GM12878 (cell line): ENCODE measurements around the gene SLCO2B1. TPM values are rescaled to one million over a fixed set of nuclear protein-coding genes. Genes with fewer than 3 reads are reported as not detected.

Source experiments
- ATAC-seq: fragments of 200-7000 bp; cut with Tn5 transposase; 3 replicates; pipeline ENCODE4 v1.9.1; 2020; ENCODE audit warnings: mild to moderate bottlenecking, moderate library complexity
- BruUV-seq: library from RNA; stranded (reverse); fragments of 400-500 nt; replicated peaks from 2 replicates; lab custom pipeline; 2021; lab: Mats Ljungman, UMichigan
- CTCF ChIA-PET: fragments of 300-600 bp; sonication (Branson Sonifier 250); formaldehyde crosslinking; extraction: SDS; loops from one replicate; lab custom pipeline; 2021; ENCODE audit warnings: inconsistent platforms; lab: Yijun Ruan, JAX
- POLR2A ChIA-PET: fragments of 350-600 bp; formaldehyde crosslinking; extraction: SDS; loops from one replicate; lab custom pipeline; 2021; ENCODE audit warnings: inconsistent platforms; lab: Charles Lee
- RAD21 ChIA-PET: fragments of 300-600 bp; sonication (Branson Sonifier 250); formaldehyde crosslinking; loops from one replicate; lab custom pipeline; 2023; ENCODE audit warnings: antibody characterized with exemption; ENCODE audit not compliant: unreplicated experiment; lab: Charles Lee
- SMC1A ChIA-PET: fragments of 300-600 bp; sonication (Branson Sonifier 250); formaldehyde crosslinking; loops from one replicate; lab custom pipeline; 2023; ENCODE audit not compliant: unreplicated experiment, uncharacterized antibody; lab: Charles Lee
- DNase-seq: peaks from one replicate; pipeline ENCODE4 v3.0.0-alpha.2; 2011; ENCODE audit warnings: low read depth, low spot score
- FAIRE-seq: peaks from 3 replicates; lab custom pipeline; 2011; peaks lifted over from hg19 to GRCh38; lab: Jason Lieb, UNC
- H2AFZ ChIP-seq: 2 replicates; pipeline ENCODE4 v1.6.0; 2011; ENCODE audit warnings: low read depth, low read length, control low read depth; ENCODE audit not compliant: control insufficient read depth
- H3K27ac ChIP-seq: 2 replicates; pipeline ENCODE4 v1.5.1; 2011; ENCODE audit warnings: control low read depth; ENCODE audit not compliant: control insufficient read depth, insufficient read depth
- H3K27me3 ChIP-seq, 2 experiments: replicated peaks in 1 of 2; 2 replicates each; pipeline versions ENCODE4 v1.6.0 to v1.6.1; 2011; ENCODE audit warnings: low read length in 1 of 2; ENCODE audit not compliant: control insufficient read depth in 2 of 2, insufficient read depth in 2 of 2
- H3K36me3 ChIP-seq, 2 experiments: 2 replicates each; pipeline ENCODE4 v1.5.1; 2011; ENCODE audit warnings: low read length in 1 of 2; ENCODE audit not compliant: control insufficient read depth in 2 of 2, insufficient read depth in 2 of 2
- H3K4me1 ChIP-seq: 2 replicates; pipeline ENCODE4 v1.6.1; 2011; ENCODE audit warnings: mild to moderate bottlenecking, low read length, moderate library complexity, mixed read lengths; ENCODE audit not compliant: control insufficient read depth, insufficient read depth
- H3K4me2 ChIP-seq: 2 replicates; pipeline ENCODE4 v1.6.0; 2011; ENCODE audit warnings: control low read depth; ENCODE audit not compliant: control insufficient read depth, insufficient read depth
- H3K4me3 ChIP-seq: fragments of 200-600 bp; sonication (generic); 2 replicates; pipeline ENCODE4 v1.5.1; 2016
- H3K79me2 ChIP-seq: 2 replicates; pipeline ENCODE4 v1.6.0; 2011; ENCODE audit warnings: low read length; ENCODE audit not compliant: control insufficient read depth, insufficient read depth
- H3K9ac ChIP-seq: 2 replicates; pipeline ENCODE4 v1.8.0; 2011; ENCODE audit warnings: low read length, control low read depth, mixed read lengths; ENCODE audit not compliant: control insufficient read depth, insufficient read depth
- H3K9me3 ChIP-seq: replicated peaks from 3 replicates; pipeline ENCODE4 v1.5.1; 2011; ENCODE audit warnings: mild to moderate bottlenecking, low read length; ENCODE audit not compliant: control insufficient read depth, insufficient read depth
- H4K20me1 ChIP-seq: 2 replicates; pipeline ENCODE4 v1.6.0; 2011; ENCODE audit not compliant: control insufficient read depth, insufficient read depth
- BACH1 ChIP-seq: fragments of 450-650 bp; IDR thresholded peaks from 2 replicates; pipeline ENCODE4 v1.6.1; 2017; ENCODE audit warnings: mild to moderate bottlenecking, borderline replicate concordance
- IKZF1 ChIP-seq: fragments of 450-650 bp; conservative IDR thresholded peaks from 2 replicates; pipeline ENCODE4 v1.6.1; 2017; ENCODE audit warnings: antibody characterized with exemption, mild to moderate bottlenecking
- MYB ChIP-seq: fragments of 150-350 bp; IDR thresholded peaks from 2 replicates; pipeline ENCODE4 v1.6.1; 2014; ENCODE audit warnings: mild to moderate bottlenecking, low read depth, low read length, borderline replicate concordance
- STAT3 ChIP-seq: IDR thresholded peaks from 2 replicates; pipeline ENCODE4 v1.6.1; 2011; ENCODE audit warnings: low read depth, low read length, improper control_type of control experiment
- WGBS: methylation state at CpG from one replicate; pipeline ENCODE4 v1.1.6; 2016; ENCODE audit warnings: low lambda C conversion rate; ENCODE audit not compliant: insufficient replicate concordance, insufficient coverage; ENCODE audit errors: missing lambda C conversion rate; 5-methylcytosine and 5-hydroxymethylcytosine counted together
- in situ Hi-C: fragments of 300-500 bp; cut with MboI; formaldehyde crosslinking; loops from 9 replicates; pipeline ENCODE4 v1.14.3; 2018; ENCODE audit warnings: mixed read lengths
- intact Hi-C: fragments of 100-400 bp; cut with micrococcal nuclease; formaldehyde crosslinking; loops from one replicate; pipeline ENCODE4 v1.14.2; 2022; ENCODE audit not compliant: unreplicated experiment
- polyA plus RNA-seq, 11 experiments: library from polyadenylated mRNA; depleted of rRNA in 4 of 11; unstranded in 6 of 11; stranded (reverse) in 5 of 11; fragments of >200 nt; fragmentation: Nextera tagmentation in 4 of 11; fragmentation: Illumina TruSeq in 1 of 11; extraction: Ambion mirVana in 4 of 11; extraction: Trizol in 1 of 11; gene quantifications; 1 replicate in 1 of 11; 2 replicates in 10 of 11; pipeline versions ENCODE4 v1.2.1 to v1.2.3, GENCODE V29; 2011 to 2016; ENCODE audit warnings: inconsistent platforms in 2 of 11, missing spikeins in 2 of 11, low read depth in 1 of 11
- total RNA-seq, 4 experiments: library from RNA; depleted of rRNA in 3 of 4; stranded (reverse); fragments of >200 nt in 3 of 4; fragmentation: Illumina TruSeq in 1 of 4; extraction: Trizol in 1 of 4; gene quantifications; 2 replicates each; pipeline versions ENCODE4 v1.2.1 to v1.2.3, GENCODE V29; 2013 to 2021
- TF ChIP-seq, protein P1 (sequence below): IDR thresholded peaks from 2 replicates; pipeline ENCODE4 v1.6.1; 2012; ENCODE audit warnings: low read depth, low read length, improper control_type of control experiment

The SLCO2B1 gene
- total and polyA plus RNA-seq, 10 of the 15 experiments (the other 5 are each of a cell fraction or from before 2014, with no cell fraction given) = 0.05 to 3.5 (median 0.93) TPM; not detected in 2

DNA sequence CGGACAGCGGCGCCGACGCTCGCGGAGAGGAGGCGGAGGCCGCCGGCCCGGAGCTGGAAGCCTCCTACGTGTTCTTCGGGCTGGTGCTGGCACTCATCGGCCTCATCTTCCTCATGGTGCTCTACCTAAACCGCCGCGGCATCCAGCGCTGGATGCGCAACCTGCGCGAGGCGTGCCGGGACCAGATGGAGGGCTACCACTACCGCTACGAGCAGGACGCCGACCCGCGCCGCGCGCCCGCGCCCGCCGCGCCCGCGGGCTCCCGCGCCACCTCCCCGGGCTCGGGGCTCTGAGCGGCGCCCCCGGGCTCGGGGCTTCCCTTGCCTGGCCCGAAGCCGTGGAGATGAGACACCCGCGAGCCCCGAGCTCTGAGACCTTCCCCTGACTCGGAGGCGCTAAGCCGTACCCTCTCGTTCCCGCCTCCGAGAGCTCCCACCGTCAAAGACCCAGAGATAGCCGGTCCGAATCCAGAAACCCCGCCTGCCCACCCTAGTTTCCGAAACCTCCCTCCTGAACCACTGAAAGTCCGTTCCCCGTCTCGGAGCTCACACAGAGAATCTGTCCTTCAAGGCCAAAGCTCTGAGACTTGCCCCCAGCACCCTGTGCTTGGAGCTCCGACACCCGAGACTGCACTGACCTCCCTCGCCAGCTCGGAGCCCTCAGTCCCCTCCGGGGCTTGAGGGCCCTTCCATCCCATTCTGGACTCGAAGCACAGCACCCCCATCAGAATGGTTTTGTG is 91.2 kb downstream of the SLCO2B1 start:
- 11% methylated on average over 39 of the region's 72 CpGs for WGBS
- in situ Hi-C loops = no loop called here
- Histone ChIP-seq H2AFZ (peak overlapping the region; percentile 65; the same call in 1 of the 2 replicates), H3K4me2 (peak overlapping the region; percentile 3; the same call in 1 of the 2 replicates), H3K27me3 (peaks cover 6 to 20% of the 10 kb centered on the region in 2 experiments), H3K9ac (no peak overlapping the region), H4K20me1 (no peaks in the 10 kb centered on the region), H3K4me3 (peak overlapping the region; percentile 47; the same call in 1 of the 2 replicates), H3K9me3 (no peaks in the 10 kb centered on the region), H3K27ac (no peak overlapping the region), H3K36me3 (no peaks in the 10 kb centered on the region), H3K79me2 (no peaks in the 10 kb centered on the region), H3K4me1 (no peaks in the 10 kb centered on the region; the same call in 1 of the 2 replicates)
- FAIRE-seq = no peak
- SMC1A ChIA-PET = no interaction called here
- POLR2A ChIA-PET = no interaction called here
- TF ChIP-seq, protein P1, sequence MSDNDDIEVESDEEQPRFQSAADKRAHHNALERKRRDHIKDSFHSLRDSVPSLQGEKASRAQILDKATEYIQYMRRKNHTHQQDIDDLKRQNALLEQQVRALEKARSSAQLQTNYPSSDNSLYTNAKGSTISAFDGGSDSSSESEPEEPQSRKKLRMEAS = 0 out of 2 replicates have a peak, but pooled peaks have one; percentile 3
- TF ChIP-seq MYB = no peak
- peak; percentile 6; the same call in 1 of the 2 replicates for TF ChIP-seq IKZF1
- TF ChIP-seq BACH1 = no peak
- no peak for TF ChIP-seq STAT3
- CTCF ChIA-PET = interaction anchor here (0.8 to 2.0 kb wide), 13 partner anchors 10 to 313 kb away, joined by 3 to 9 read pairs (median 5); partner anchors contain the start of gene NEU3
- BruUV-seq = no TSS peak
- no peak for DNase-seq
- intact Hi-C loops = no loop called here
- RAD21 ChIA-PET = interaction anchor here (0.9 to 1.5 kb wide), 3 partner anchors 37 to 219 kb away, joined by 3 to 4 read pairs (median 3); no protein-coding TSS in a partner anchor
- ATAC-seq = no peak
